Stimulated activated CD4-positive, alpha-beta T cell treated with anti-CD3 and anti-CD28 coated beads, Interleukin-15, amount 100 ng/mL, for 1 hour (primary cell): ENCODE results near the gene SPATA31A3.
"Not testable (repeated sequence)": the region's sequence is repeated elsewhere in the genome, so short reads cannot be mapped to it uniquely, and the experiment has no call there.

Experiments
- DNase-seq, 2 donors: peaks; one replicate each; pipeline ENCODE4 v3.0.0-alpha.2; 2020; ENCODE audit warnings: low read depth in 1 of 2, low spot score in 1 of 2

SPATA31A3 gene

DNA sequence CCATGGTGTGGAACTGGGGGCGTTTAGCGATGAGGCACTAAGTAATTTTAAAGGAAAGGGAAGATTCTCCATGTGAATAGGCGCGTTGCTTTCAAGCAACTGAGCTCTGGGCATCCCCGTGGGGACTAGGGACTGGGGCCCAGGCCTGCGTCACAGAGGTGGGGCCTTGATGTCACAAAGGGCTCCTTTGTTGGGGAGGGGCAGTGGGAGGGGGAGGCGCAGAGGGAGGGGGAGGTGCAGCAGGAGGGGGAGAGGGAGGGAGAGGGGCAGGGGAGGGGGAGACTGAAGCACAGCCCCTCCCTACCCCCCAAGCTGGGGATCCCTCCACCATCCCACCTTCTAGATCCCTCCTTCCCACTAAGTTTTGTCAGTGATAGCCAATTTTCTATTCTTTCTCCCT lies at the start of gene SPATA31A3:
SPATA31A3 (minus strand) TSS at position 101 of the 400 bp plus-strand sequence; CDS start at position 72, 29 bp downstream.
- not testable (repeated sequence) for DNase-seq

DNA sequence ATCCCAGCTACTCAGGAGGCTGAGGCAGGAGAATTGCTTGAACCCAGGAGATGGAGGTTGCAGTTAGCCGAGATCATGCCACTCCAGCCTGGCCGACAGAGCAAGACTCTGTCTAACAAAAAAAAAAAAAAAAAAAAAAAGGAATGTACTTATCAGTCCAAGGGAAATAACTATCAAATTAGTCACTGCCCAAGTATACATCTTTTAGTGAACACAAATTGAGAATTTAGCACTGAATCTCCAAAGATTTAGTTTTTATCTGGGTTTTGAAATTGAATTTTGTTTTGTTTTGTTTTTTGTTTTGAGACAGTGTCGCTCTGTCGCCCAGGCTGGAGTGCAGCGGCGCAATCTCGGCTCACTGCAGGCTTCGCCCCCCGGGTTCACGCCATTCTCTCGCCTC lies 39.8 kb downstream of the SPATA31A3 start:
- not testable (repeated sequence) for DNase-seq

DNA sequence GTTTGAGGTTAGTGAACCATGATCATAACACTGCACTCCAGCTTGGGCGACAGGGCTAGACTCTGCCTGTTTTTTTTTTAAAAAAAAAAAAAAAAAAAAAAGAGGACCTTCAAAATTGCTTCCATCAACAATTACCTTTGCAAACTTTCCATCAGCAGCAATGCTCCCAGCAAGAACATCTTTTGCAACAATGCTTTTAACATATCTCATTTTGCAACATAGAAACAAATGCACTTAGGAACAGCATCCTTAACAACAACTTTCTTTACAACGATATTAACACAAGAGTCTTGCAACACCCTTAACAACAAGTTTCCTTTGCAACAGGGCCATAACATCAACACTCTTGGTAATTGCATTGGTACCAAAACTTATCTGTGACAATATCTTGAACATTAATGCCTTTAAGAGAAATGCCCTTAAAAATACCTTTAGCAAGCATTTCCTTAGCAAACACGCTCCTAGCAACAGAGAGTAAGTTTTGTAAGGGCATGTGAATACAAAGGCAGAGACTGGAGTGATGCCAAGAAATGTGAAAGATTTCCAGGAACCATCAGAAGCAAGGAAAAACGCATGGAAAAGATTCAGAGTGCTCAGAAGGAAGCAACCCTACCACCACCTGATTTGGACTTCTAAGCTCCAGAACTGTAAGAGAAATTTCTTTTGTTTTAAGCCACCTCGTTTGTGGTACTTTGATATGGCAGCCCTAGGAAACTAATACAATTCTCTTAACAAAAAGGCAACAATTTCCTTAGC lies 49.8 kb downstream of the SPATA31A3 start:
- not testable (repeated sequence) for DNase-seq

DNA sequence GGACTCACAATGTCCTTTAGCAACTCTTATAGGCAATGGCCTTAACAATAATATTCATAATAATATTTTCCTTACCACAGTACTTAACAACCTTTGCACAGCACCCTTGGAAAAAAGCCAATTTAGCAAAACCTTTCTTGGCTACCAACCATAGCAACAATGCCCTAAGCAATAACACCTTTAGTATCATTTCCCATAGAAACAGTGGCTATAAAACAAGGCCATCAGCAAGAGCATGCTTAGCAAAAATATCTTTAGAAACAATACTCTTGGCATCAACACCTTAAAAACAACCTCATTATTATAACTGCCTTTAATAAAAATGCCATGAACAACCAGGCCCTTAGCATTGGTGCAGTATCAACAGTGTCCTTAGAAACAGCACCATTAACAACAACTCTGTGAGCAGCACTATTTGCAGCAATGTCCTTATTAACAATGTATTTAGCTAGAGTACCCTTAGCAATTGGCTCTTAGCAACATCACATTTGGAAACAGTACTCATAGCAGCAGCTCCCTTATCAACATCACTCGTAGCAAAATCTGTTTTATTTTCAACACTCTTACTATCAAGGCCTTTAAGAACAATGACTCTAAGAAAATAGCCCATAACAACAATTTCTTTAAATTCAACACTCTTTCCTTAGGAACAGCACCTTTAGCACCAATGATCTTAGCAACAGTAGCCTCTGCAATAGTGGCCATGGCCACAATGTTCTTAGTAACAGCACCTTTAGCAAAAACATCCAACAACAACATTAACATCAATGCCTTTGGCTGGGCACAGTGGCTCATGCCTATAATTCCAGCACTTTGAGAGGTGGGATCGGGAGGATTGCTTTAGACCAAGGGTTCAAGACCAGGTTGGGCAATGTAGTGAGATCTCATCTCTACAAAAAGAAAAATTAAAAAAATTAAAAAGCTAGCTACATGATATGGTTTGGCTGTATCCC lies 52.2 kb downstream of the SPATA31A3 start:
- not testable (repeated sequence) for DNase-seq

DNA sequence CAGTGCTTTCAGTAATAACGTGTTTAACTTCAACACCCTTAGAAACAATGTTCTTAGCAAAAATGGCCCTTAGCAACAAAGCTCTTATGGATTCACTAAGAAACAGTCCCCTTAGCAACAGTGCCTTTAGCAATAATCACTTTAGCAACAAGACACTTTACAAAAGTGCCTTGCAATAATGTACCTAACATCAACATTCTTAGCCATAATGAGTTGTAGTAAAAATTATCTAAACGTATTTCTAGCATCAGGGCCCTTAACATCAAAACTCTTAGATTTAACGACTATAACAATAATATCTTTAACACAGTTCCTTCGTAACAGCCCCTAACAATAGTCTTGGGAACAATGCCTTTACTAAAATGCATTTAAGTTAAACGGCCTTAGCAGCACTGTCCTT lies 54.0 kb downstream of the SPATA31A3 start:
- DNase-seq: not testable (repeated sequence)

DNA sequence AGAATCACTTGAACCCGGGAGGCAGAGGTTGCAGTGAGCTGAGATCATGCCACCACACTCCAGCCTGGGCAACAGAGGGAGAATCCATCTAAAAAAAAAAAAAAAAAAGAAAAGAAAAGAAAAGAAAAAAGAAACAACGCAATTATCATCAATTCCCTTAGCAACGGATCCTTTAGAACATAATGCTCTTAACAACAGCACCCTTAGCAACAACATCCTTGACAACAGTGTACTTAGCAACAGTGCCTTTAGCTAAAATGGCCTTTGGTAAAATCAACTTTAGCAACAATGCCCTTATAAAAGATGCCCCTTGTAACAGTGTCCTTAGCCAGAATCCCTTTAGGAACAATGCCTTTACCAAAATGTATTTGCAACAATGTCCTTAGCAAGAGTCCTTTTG lies 54.7 kb downstream of the SPATA31A3 start:
- not testable (repeated sequence) for DNase-seq
